ENCODE data around the gene EXOC2.

Gene EXOC2

GRCh38 chr6:654136-654535, 38.8 kb downstream of the EXOC2 start:
- H3K27ac ChIP-seq = no peak overlapping the region

GRCh38 chr6:652865-653264, 40.1 kb downstream of the EXOC2 start:
- Histone ChIP-seq H3K4me2 (ENCODE audit: low read length) (no peak overlapping the region), H3K9me3 (ENCODE audit: control insufficient read depth, low read length) (no peaks in the 10 kb centered on the region), H3K4me3 (ENCODE audit: low read depth, low read length) (no peak overlapping the region), H3K27ac (no peak overlapping the region), H2AFZ (no peak overlapping the region), H3K79me2 (peaks cover 5% of the 10 kb centered on the region), H3K4me1 (no peaks in the 10 kb centered on the region), H3K9ac (no peak overlapping the region), H3K36me3 (ENCODE audit: control insufficient read depth, insufficient read depth, low read length) (no peaks in the 10 kb centered on the region), H3K27me3 (ENCODE audit: control insufficient read depth, insufficient read depth, low read length) (no peaks in the 10 kb centered on the region)
- no peak for TF ChIP-seq CTCF (IDR thresholded peaks at IDR 0.05)

More at GRCh38 chr6:654136-654535, 38.8 kb downstream of the EXOC2 start:
- H3K4me2 ChIP-seq (ENCODE audit: low read length) = no peak overlapping the region
- no peaks in the 10 kb centered on the region for H3K9me3 ChIP-seq (ENCODE audit: control insufficient read depth, low read length)
- no peaks in the 10 kb centered on the region for H3K4me1 ChIP-seq
- H3K27me3 ChIP-seq (ENCODE audit: control insufficient read depth, insufficient read depth, low read length) = no peaks in the 10 kb centered on the region
- H3K36me3 ChIP-seq (ENCODE audit: control insufficient read depth, insufficient read depth, low read length) = no peaks in the 10 kb centered on the region
- no peak overlapping the region for H3K4me3 ChIP-seq (ENCODE audit: low read depth, low read length)
- no peak overlapping the region for H3K9ac ChIP-seq
- H3K79me2 ChIP-seq = peaks cover 5% of the 10 kb centered on the region
- H2AFZ ChIP-seq = no peak overlapping the region
- TF ChIP-seq CTCF (IDR thresholded peaks at IDR 0.05) = no peak

- Histone ChIP-seq H2AFZ (no peak overlapping the region), H3K79me2 (peaks cover 7% of the 10 kb centered on the region), H3K27ac (no peak overlapping the region), H3K4me1 (no peaks in the 10 kb centered on the region), H3K4me3 (ENCODE audit: low read depth, low read length) (no peak overlapping the region), H3K9ac (no peak overlapping the region), H3K36me3 (ENCODE audit: control insufficient read depth, insufficient read depth, low read length) (no peaks in the 10 kb centered on the region), H3K27me3 (ENCODE audit: control insufficient read depth, insufficient read depth, low read length) (no peaks in the 10 kb centered on the region), H3K9me3 (ENCODE audit: control insufficient read depth, low read length) (no peaks in the 10 kb centered on the region), H3K4me2 (ENCODE audit: low read length) (no peak overlapping the region)
- no peak for TF ChIP-seq CTCF (IDR thresholded peaks at IDR 0.05)
These were observed 42.8 kb downstream of the EXOC2 start for GRCh38 chr6:650098-650497.

GRCh38 chr6:642805-643204, 50.1 kb downstream of the EXOC2 start:
- Histone ChIP-seq H3K9me3 (ENCODE audit: control insufficient read depth, low read length) (no peaks in the 10 kb centered on the region), H3K9ac (no peak overlapping the region), H3K4me2 (ENCODE audit: low read length) (no peak overlapping the region), H3K4me3 (ENCODE audit: low read depth, low read length) (no peak overlapping the region), H3K36me3 (ENCODE audit: control insufficient read depth, insufficient read depth, low read length) (no peaks in the 10 kb centered on the region), H3K4me1 (no peaks in the 10 kb centered on the region), H2AFZ (no peak overlapping the region), H3K27ac (no peak overlapping the region), H3K27me3 (ENCODE audit: control insufficient read depth, insufficient read depth, low read length) (no peaks in the 10 kb centered on the region), H3K79me2 (peaks cover 9% of the 10 kb centered on the region)
- no peak for TF ChIP-seq CTCF (IDR thresholded peaks at IDR 0.05)

- H3K4me3 ChIP-seq (ENCODE audit: low read depth, low read length) = no peak overlapping the region
- peaks cover 7% of the 10 kb centered on the region for H3K79me2 ChIP-seq
- no peaks in the 10 kb centered on the region for H3K27me3 ChIP-seq (ENCODE audit: control insufficient read depth, insufficient read depth, low read length)
- H3K9me3 ChIP-seq (ENCODE audit: control insufficient read depth, low read length) = no peaks in the 10 kb centered on the region
- no peaks in the 10 kb centered on the region for H3K36me3 ChIP-seq (ENCODE audit: control insufficient read depth, insufficient read depth, low read length)
- H3K9ac ChIP-seq = no peak overlapping the region
- no peak overlapping the region for H3K4me2 ChIP-seq (ENCODE audit: low read length)
- H2AFZ ChIP-seq = no peak overlapping the region
- no peak for TF ChIP-seq CTCF (IDR thresholded peaks at IDR 0.05)
- H3K27ac ChIP-seq = no peak overlapping the region
- H3K4me1 ChIP-seq = no peaks in the 10 kb centered on the region
These were observed 51.5 kb downstream of the EXOC2 start for GRCh38 chr6:641225-641985.

Measured in parathyroid adenoma (tissue), 2 donors.